K562 (cell line): ENCODE measurements around the gene OPRL1. TPM values are rescaled to one million over a fixed set of nuclear protein-coding genes. Genes with fewer than 3 reads are reported as not detected.

Experiments
- ADNP ChIP-seq: fragments of 200-800 bp; sonication (Bioruptor generic); IDR thresholded peaks from 2 replicates; pipeline ENCODE4 v1.6.1; 2016; ENCODE audit warnings: missing genetic modification characterization, missing compliant biosample characterization
- BHLHE40 ChIP-seq: IDR thresholded peaks from 2 replicates; pipeline ENCODE4 v1.6.1; 2011; ENCODE audit warnings: low read length, improper control_type of control experiment
- ESRRA ChIP-seq: fragments of 450-650 bp; IDR thresholded peaks from 2 replicates; pipeline ENCODE4 v1.6.1; 2014; ENCODE audit warnings: low read depth, mild to moderate bottlenecking, moderate library complexity, borderline replicate concordance
- FOXJ3 ChIP-seq: sonication (generic); formaldehyde crosslinking; IDR thresholded peaks from 2 replicates; pipeline ENCODE4 v1.4.0; 2020; ENCODE audit warnings: mild to moderate bottlenecking, missing genetic modification reagents
- GABPA ChIP-seq: fragments of 200-800 bp; sonication (Bioruptor generic); conservative IDR thresholded peaks from 2 replicates; pipeline ENCODE4 v1.6.1; 2016; ENCODE audit warnings: low read depth, missing genetic modification characterization, missing compliant biosample characterization
- HBP1 ChIP-seq: fragments of 450-650 bp; formaldehyde crosslinking; IDR thresholded peaks from 2 replicates; pipeline ENCODE4 v1.4.0; 2022; ENCODE audit warnings: missing genetic modification characterization
- HCFC1 ChIP-seq: IDR thresholded peaks from 2 replicates; pipeline ENCODE4 v1.6.1; 2012; ENCODE audit warnings: low read depth, low read length, improper control_type of control experiment
- HINFP ChIP-seq: fragments of 450-650 bp; conservative IDR thresholded peaks from 2 replicates; pipeline ENCODE4 v1.6.1; 2016; ENCODE audit warnings: missing genetic modification characterization, low read depth, mild to moderate bottlenecking, control low read depth, missing compliant biosample characterization
- HNRNPK ChIP-seq: fragments of 200-400 bp; formaldehyde crosslinking; IDR thresholded peaks from one replicate; pipeline ENCODE4 v1.6.1; 2018; ENCODE audit warnings: mild to moderate bottlenecking, low read depth, low read length; ENCODE audit not compliant: poor library complexity, severe bottlenecking
- HNRNPL ChIP-seq: fragments of 200-400 bp; formaldehyde crosslinking; IDR thresholded peaks from 2 replicates; pipeline ENCODE4 v1.6.1; 2017; ENCODE audit warnings: low read depth, mild to moderate bottlenecking, low read length
- HNRNPLL ChIP-seq: fragments of 200-400 bp; formaldehyde crosslinking; IDR thresholded peaks from 2 replicates; pipeline ENCODE4 v1.6.1; 2017; ENCODE audit warnings: low read length, low read depth, mild to moderate bottlenecking; ENCODE audit not compliant: poor library complexity, severe bottlenecking
- MITF ChIP-seq: IDR thresholded peaks from 2 replicates; pipeline ENCODE4 v1.6.1; 2014; ENCODE audit warnings: antibody characterized with exemption
- NCOA4 ChIP-seq: fragments of 450-650 bp; IDR thresholded peaks from 2 replicates; pipeline ENCODE4 v1.6.1; 2018; ENCODE audit warnings: mild to moderate bottlenecking; ENCODE audit not compliant: partially characterized antibody
- SAFB2 ChIP-seq: fragments of 200-400 bp; formaldehyde crosslinking; IDR thresholded peaks from 2 replicates; pipeline ENCODE4 v1.6.1; 2018; ENCODE audit warnings: borderline replicate concordance, low read length, low read depth, moderate library complexity; ENCODE audit not compliant: severe bottlenecking
- SAP30 ChIP-seq: fragments of 200-600 bp; sonication (generic); IDR thresholded peaks from 2 replicates; pipeline ENCODE4 v1.6.1; 2012; ENCODE audit warnings: borderline replicate concordance, low read depth, mild to moderate bottlenecking, moderate library complexity, low read length, control low read depth, inconsistent platforms; ENCODE audit not compliant: insufficient read depth, poor library complexity, severe bottlenecking
- SRF ChIP-seq, 2 experiments: fragments of 250-450, 450-650 bp in 1 of 2; sonication (Bioruptor Pico) in 1 of 2; sonication (generic) in 1 of 2; formaldehyde crosslinking; IDR thresholded peaks; 2 replicates each; pipeline versions ENCODE4 v1.5.0 to v1.5.1; 2020 to 2022; ENCODE audit warnings: mild to moderate bottlenecking in 1 of 2, missing genetic modification reagents in 1 of 2
- STAG1 ChIP-seq: sonication (generic); formaldehyde crosslinking; IDR thresholded peaks from 2 replicates; pipeline ENCODE4 v1.5.0; 2020; ENCODE audit warnings: missing genetic modification reagents, borderline replicate concordance
- STAT5B ChIP-seq: fragments of 250-450 bp; sonication (Bioruptor Pico); IDR thresholded peaks from 2 replicates; pipeline ENCODE4 v1.8.0; 2021; ENCODE audit warnings: mild to moderate bottlenecking, inconsistent platforms
- TAF15 ChIP-seq: fragments of 200-400 bp; formaldehyde crosslinking; IDR thresholded peaks from 2 replicates; pipeline ENCODE4 v1.6.1; 2017; ENCODE audit warnings: mild to moderate bottlenecking, low read depth, low read length, moderate library complexity
- TAF7 ChIP-seq: fragments of 450-650 bp; IDR thresholded peaks from 2 replicates; pipeline ENCODE4 v1.6.1; 2016; ENCODE audit warnings: missing genetic modification characterization, missing compliant biosample characterization
- TEAD2 ChIP-seq: fragments of 450-650 bp; IDR thresholded peaks from 2 replicates; pipeline ENCODE4 v1.6.1; 2016; ENCODE audit warnings: missing genetic modification characterization, control low read depth, missing compliant biosample characterization
- ZNF212 ChIP-seq: fragments of 450-650 bp; formaldehyde crosslinking; IDR thresholded peaks from 2 replicates; pipeline ENCODE4 v1.4.0; 2020; ENCODE audit warnings: mild to moderate bottlenecking
- ZNF3 ChIP-seq: fragments of 250-450 bp; sonication (Bioruptor Pico); IDR thresholded peaks from 2 replicates; pipeline ENCODE4 v1.5.0; 2021; ENCODE audit warnings: mild to moderate bottlenecking, moderate library complexity
- ZNF830 ChIP-seq: fragments of 250-450 bp; sonication (Bioruptor Pico); IDR thresholded peaks from 2 replicates; pipeline ENCODE4 v1.5.0; 2021; ENCODE audit warnings: mild to moderate bottlenecking
- polyA plus RNA-seq, 8 experiments: library from polyadenylated mRNA; depleted of rRNA in 4 of 8; stranded (reverse) in 5 of 8; unstranded in 3 of 8; fragments of >200 nt; fragmentation: Nextera tagmentation in 2 of 8; fragmentation: Illumina TruSeq in 1 of 8; extraction: Ambion mirVana in 2 of 8; extraction: Trizol in 1 of 8; gene quantifications; 2 replicates each; pipeline versions ENCODE4 v1.2.1 to v1.2.3, GENCODE V29; 2011 to 2014; ENCODE audit warnings: inconsistent platforms in 1 of 8, missing spikeins in 1 of 8
- total RNA-seq, 7 experiments: library from RNA; depleted of rRNA in 6 of 7; stranded (reverse); fragments of >200 nt in 6 of 7; fragmentation: Illumina TruSeq in 2 of 7; extraction: Trizol in 2 of 7; gene quantifications; 2 replicates each; pipeline versions ENCODE4 v1.2.1 to v1.2.3, GENCODE V29; 2011 to 2021; ENCODE audit warnings: low replicate concordance in 1 of 7

Gene OPRL1
- total and polyA plus RNA-seq, 9 of the 15 experiments (the other 6 are each of a cell fraction or from before 2014, with no cell fraction given) = 0.06 to 0.33 (median 0.11) TPM; not detected in 2

- TF ChIP-seq HINFP (tag) (no peak), HNRNPL (no peak), ESRRA (no peak), STAG1 (CRISPR knock-in tag) (peak; percentile 74), TAF15 (no peak), SAP30 (no peak), GABPA (no peak), TEAD2 (tag) (no peak), MITF (peak; percentile 58; the same call in 1 of the 2 replicates), ADNP (no peak), ZNF3 (no peak), ZNF830 (CRISPR knock-in tag) (no peak), HBP1 (CRISPR knock-in tag) (no peak), HNRNPK (no peak), FOXJ3 (CRISPR knock-in tag) (no peak), BHLHE40 (peak; percentile 76), HCFC1 (no peak), TAF7 (tag) (no peak), STAT5B (CRISPR knock-in tag) (no peak), SAFB2 (no peak), ZNF212 (CRISPR knock-in tag) (no peak), HNRNPLL (no peak), SRF (CRISPR knock-in tag; IDR thresholded peaks at IDR 0.05) (0 out of 4 replicates have a peak, but pooled peaks of 1 of the 2 experiments have one; percentile 13), NCOA4 (no peak)
These were observed 22.0 kb upstream of the OPRL1 start (continued) for GRCh38 chr20:64057628-64058498.
